Aorta (tissue), 5 donors: Measurements from ENCODE around the gene FGF3. TPM values are rescaled to one million over a fixed set of nuclear protein-coding genes. Genes with fewer than 3 reads are reported as not detected.

Experiments
- ATAC-seq: fragments of 200-7000 bp; cut with Tn5 transposase; one replicate; pipeline ENCODE4 v1.9.1; 2022; ENCODE audit warnings: moderate library complexity; ENCODE audit not compliant: low FRiP score
- DNase-seq, 2 donors: peaks; one replicate each; pipeline ENCODE4 v3.0.0-alpha.2; 2020
- H3K27ac ChIP-seq, 2 donors: one replicate each; pipeline ENCODE4 v1.5.1; 2013; ENCODE audit warnings: low read length in 2 of 2, mild to moderate bottlenecking in 2 of 2, moderate library complexity in 2 of 2, control low read depth in 1 of 2, inconsistent platforms in 1 of 2, low read depth in 1 of 2
- H3K27me3 ChIP-seq, 2 donors: one replicate each; pipeline ENCODE4 v1.6.1; 2013; ENCODE audit warnings: control low read depth in 1 of 2, low read length in 1 of 2, mild to moderate bottlenecking in 1 of 2, moderate library complexity in 1 of 2; ENCODE audit not compliant: insufficient read depth in 2 of 2, control insufficient read depth in 1 of 2
- H3K36me3 ChIP-seq, 2 donors: one replicate each; pipeline ENCODE4 v1.6.1; 2013; ENCODE audit warnings: control low read depth in 1 of 2, low read length in 1 of 2, mild to moderate bottlenecking in 1 of 2; ENCODE audit not compliant: insufficient read depth in 2 of 2, control insufficient read depth in 1 of 2
- H3K4me1 ChIP-seq, 2 donors: one replicate each; pipeline ENCODE4 v1.6.1; 2013; ENCODE audit warnings: low read length in 2 of 2, control low read depth in 1 of 2, mild to moderate bottlenecking in 1 of 2, moderate library complexity in 1 of 2; ENCODE audit not compliant: insufficient read depth in 2 of 2, control insufficient read depth in 1 of 2
- H3K4me3 ChIP-seq, 2 donors: one replicate each; pipeline ENCODE4 v1.5.1; 2013; ENCODE audit warnings: low read length in 2 of 2, control low read depth in 1 of 2, mild to moderate bottlenecking in 1 of 2
- H3K9me3 ChIP-seq: one replicate; pipeline ENCODE4 v1.6.1; 2013; ENCODE audit warnings: mild to moderate bottlenecking, low read length; ENCODE audit not compliant: control insufficient read depth
- WGBS, 2 donors: extraction: QIAGEN DNeasy Blood & Tissue Kit; methylation state at CpG; one replicate each; pipeline ENCODE4 v1.1.7; 2013; 5-methylcytosine and 5-hydroxymethylcytosine counted together
- intact Hi-C, 2 donors: fragments of 100-400 bp; cut with DNase I; formaldehyde crosslinking; loops; one replicate each; pipeline versions ENCODE4 v1.14.2 to v1.15.0; 2022
- polyA plus RNA-seq, 2 donors: library from polyadenylated mRNA; stranded (reverse); fragments of 200-250 nt; gene quantifications; one replicate each; pipeline ENCODE4 v1.2.3, GENCODE V29; 2013
- total RNA-seq, 2 donors: library from RNA; stranded (reverse); fragmentation: NEBNext Ultra II Directional; extraction: Animal tissue kit (Norgen Biotek cat#: 25700); gene quantifications; one replicate each; pipeline ENCODE4 v1.2.1, GENCODE V29; 2021
- donor health status: healthy with polysubstance abuse.
- donor health status: Bipolar disorder and iron deficiency.
- donor health status: DM: no; HTN: no; CAD: no.
- donor health status: DM: no; HTN: no; CAD: no.
- donor health status: DM: yes; HTN: yes; CAD: no.

The FGF3 gene
- total and polyA plus RNA-seq, 4 donors = not detected

DNA sequence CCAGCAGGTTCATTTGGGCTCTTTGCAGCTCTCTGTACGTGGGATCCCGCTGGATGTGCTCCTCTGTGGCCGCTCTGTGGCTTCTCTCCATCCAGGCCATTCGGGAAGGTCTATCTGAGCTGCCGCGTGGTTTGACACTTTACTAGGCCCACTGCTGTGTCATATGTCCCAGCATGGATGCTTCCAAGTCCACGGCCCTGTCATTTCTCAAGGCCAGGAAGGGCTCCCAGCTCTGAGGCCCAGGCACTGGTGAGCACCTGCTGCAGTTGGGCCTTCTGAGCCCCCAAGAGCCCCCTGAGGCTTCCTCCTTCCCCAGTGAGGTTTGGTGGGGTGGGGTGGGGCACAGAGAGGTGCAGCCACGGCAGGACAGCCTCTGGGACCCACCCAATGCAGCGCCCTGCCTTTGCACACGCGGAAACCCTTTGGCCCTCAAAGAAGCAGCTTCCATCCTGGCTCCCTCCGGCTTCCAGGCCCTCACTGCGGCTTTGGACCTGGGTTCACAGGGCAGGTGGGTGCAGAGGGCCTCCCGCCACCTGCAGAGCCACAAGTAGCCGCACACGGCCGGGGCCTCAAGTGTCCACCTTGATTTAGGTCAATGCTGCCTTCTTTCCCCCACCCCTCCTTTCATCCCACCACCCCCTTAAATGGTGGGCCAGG lies 44.5 kb upstream of the FGF3 start:
- DNase-seq = no peak
- H3K36me3 ChIP-seq = no peaks in the 10 kb centered on the region
- ATAC-seq = no peak
- WGBS, 2 donors = 91 to 96% methylated on average over 17 of the region's 17 CpGs
- no peaks in the 10 kb centered on the region for H3K4me1 ChIP-seq
- H3K27ac ChIP-seq = no peak overlapping the region
- intact Hi-C loops = no loop called here
- no peaks in the 10 kb centered on the region for H3K9me3 ChIP-seq
- H3K4me3 ChIP-seq = no peak overlapping the region
- H3K27me3 ChIP-seq = no peaks in the 10 kb centered on the region

DNA sequence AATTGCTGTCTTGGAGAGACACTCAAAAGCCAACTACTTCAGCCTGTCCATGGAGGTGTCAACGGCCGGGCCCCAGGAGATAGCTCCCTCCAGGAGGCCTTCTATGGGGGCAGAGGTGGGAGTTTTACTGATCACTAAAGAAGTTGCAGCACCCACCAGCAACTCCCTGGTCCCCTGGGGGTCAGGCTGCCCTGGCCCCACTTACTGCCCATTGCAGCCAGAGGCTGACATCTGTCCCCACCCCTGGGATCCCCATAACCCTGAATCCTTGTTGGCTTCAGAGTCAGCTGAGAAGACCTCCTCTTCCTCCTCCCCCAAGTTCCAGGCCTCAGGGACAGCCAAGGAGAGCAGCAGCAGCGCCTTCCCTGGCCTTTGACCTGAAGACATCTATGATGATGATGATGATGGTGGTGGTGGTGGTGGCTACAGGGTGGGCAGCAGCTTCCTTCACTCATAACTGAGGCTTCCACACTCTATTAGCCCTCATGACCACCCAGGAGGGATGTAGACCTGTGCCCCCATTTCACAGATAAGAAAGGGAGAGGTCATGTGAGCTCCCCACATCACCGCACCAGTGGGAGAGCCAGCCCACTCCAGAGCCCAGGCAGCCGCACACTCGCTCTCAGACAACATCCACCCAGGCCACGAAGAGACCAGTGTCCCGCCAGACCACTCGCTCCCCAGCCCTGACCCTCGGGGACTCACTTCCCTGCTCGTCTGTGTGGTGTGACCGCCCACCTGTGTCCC lies 43.8 kb upstream of the FGF3 start:
- DNase-seq = no peak
- Histone ChIP-seq H3K4me3 (no peak overlapping the region), H3K27me3 (no peaks in the 10 kb centered on the region), H3K27ac (no peak overlapping the region), H3K36me3 (no peaks in the 10 kb centered on the region), H3K4me1 (no peaks in the 10 kb centered on the region), H3K9me3 (no peaks in the 10 kb centered on the region)
- intact Hi-C loops = no loop called here
- 94% methylated on average over 12 of the region's 12 CpGs for WGBS, 2 donors
- ATAC-seq = no peak

DNA sequence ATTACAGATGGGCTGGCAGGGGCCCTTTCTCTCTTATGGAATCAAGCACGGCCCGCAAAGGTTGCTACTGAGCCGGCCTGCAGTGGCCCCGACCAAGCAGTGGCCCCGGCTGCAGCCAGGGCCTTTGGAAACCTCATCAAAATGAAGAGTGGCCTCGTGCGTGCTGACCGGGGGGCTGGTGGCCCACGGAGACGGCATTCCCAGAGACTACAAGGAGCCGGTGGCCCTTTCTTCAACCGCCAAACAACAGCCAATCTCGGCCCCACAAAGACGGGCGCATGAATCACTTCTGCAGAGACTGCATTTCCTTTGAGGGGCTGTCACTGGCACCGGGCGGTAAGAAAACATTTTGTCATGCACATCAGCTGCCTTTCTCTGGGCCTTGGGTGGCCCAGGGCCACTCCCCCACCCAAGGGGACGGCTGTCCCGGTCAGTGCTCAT lies 43.1 kb upstream of the FGF3 start:
- 73 to 74% methylated on average over 18 to 19 of the region's 19 CpGs for WGBS, 2 donors
- H3K27me3 ChIP-seq = no peaks in the 10 kb centered on the region
- intact Hi-C loops = no loop called here

DNA sequence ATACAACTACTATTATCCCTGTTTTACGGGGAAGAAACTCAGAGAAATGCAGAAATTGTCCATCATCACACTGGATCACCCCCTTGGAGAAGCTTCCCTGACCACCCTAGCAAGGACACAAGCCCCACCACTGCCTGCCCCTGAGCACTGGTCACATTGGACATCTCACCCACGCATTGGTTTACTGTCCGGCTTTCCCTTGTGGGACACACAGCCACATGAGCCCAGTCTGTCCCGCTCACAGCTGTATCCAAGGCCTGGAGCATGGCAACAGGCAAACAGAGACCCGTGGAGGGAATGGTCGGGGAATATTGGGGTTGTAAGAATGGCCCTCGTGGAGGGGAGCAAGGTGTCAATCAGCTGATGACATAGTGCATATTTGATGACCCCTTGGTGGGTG lies 42.7 kb upstream of the FGF3 start:
- Histone ChIP-seq H3K4me1 (no peaks in the 10 kb centered on the region), H3K4me3 (no peak overlapping the region), H3K27ac (no peak overlapping the region), H3K27me3 (no peaks in the 10 kb centered on the region), H3K9me3 (no peaks in the 10 kb centered on the region), H3K36me3 (no peaks in the 10 kb centered on the region)
- intact Hi-C loops = no loop called here
- no peak for DNase-seq
- WGBS, 2 donors = 82% methylated on average over 7 of the region's 7 CpGs
- ATAC-seq = no peak

More for the DNA sequence above, 43.1 kb upstream of the FGF3 start:
- ATAC-seq (no peak), DNase-seq (no peak)
- Histone ChIP-seq H3K27ac (no peak overlapping the region), H3K9me3 (no peaks in the 10 kb centered on the region), H3K4me3 (no peak overlapping the region), H3K36me3 (no peaks in the 10 kb centered on the region), H3K4me1 (no peaks in the 10 kb centered on the region)

DNA sequence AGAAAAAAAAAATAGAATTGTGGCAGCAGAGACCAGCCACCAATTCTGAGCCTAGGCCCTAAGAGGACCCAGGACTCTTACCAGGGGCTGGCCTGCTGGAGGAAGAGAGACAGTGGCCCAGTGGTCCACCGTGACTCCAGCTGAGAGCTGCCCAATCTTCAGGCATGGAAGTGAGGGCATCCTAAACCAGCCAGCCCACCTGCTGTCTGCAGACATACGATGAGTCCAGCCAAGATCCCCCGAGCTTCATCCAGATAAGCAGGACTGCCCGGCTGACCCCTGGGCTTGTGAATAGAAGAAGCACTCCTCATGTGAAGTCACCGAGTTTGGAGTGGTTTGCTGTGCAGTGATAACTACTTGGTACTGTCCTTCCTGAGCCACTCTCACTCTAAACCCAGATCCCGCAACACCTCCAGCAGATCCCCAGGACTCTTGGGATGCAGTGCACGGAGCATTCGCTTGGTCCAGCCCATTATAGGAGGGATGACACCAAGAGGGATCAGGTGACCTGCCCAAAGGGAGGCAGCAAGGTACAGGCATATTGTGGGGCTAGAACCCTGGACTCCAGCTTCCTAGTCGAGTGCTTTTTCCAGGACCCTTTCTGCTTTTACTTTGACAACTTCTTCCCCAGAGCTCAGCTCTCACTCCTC lies 41.7 kb upstream of the FGF3 start:
- ATAC-seq (no peak), DNase-seq (no peak)
- Histone ChIP-seq H3K9me3 (no peaks in the 10 kb centered on the region), H3K4me1 (no peaks in the 10 kb centered on the region), H3K36me3 (no peaks in the 10 kb centered on the region), H3K27ac (no peak overlapping the region), H3K27me3 (no peaks in the 10 kb centered on the region), H3K4me3 (no peak overlapping the region)
- WGBS, 2 donors = 77 to 78% methylated on average over 9 of the region's 9 CpGs
- intact Hi-C loops = no loop called here

DNA sequence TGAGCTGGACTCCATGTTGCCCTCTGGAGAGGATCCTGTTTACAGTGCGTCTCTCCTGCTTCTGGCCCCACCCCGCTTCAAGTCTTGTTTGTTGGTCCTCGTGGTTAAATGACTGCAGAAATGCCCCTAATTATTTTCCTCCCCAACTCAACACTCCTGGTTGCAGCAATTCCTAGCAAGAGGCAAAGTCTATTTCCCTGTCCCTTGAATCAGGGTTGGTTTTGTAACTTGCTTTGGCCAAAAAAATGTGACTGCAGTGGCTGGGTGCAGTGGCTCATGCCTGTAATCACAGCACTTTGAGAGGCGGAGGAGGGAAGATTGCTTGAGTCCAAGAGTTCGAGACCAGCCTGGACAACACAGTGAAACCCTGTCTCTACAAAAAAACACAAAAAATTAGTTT lies 41.0 kb upstream of the FGF3 start:
- 66 to 72% methylated on average over 5 of the region's 5 CpGs for WGBS, 2 donors
- intact Hi-C loops = no loop called here
- DNase-seq (no peak), ATAC-seq (no peak)
- H3K27ac ChIP-seq = no peak overlapping the region
- no peaks in the 10 kb centered on the region for H3K27me3 ChIP-seq
- no peaks in the 10 kb centered on the region for H3K4me1 ChIP-seq
- no peaks in the 10 kb centered on the region for H3K36me3 ChIP-seq
- H3K4me3 ChIP-seq = no peak overlapping the region
- no peaks in the 10 kb centered on the region for H3K9me3 ChIP-seq

DNA sequence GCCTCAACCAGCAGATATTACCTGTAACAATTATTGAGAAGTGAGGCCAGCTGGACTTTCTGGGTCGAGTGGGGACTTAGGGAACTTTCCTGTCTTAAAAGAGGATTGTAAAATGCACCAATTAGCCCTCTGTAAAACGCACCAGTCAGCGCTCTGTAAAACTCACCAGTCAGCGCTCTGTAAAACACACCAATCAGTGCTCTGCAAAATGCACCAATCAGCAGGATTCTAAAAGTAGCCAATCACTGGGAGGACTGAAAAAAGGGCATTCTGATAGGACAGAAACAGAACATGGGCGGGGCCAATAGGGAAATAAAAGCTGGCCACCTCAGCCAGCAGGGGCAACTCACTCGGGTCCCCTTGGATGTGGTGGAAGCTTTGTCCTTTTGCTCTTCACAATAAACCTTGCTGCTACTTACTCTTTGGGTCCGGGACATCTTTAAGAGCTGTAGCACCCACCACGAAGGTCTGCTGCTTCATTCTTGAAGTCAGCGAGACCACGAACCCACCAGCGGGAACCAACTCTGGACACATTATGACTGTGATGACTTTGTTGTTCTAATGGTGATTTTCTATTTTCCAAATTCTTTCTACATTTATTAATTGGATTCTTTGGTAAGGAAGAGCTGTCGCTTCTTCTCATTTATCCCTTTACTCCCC lies 40.2 kb upstream of the FGF3 start:
- no peak for ATAC-seq
- Histone ChIP-seq H3K36me3 (no peaks in the 10 kb centered on the region), H3K4me1 (no peaks in the 10 kb centered on the region), H3K4me3 (no peak overlapping the region), H3K27ac (no peak overlapping the region), H3K9me3 (no peaks in the 10 kb centered on the region), H3K27me3 (no peaks in the 10 kb centered on the region)
- DNase-seq = no peak
- WGBS, 2 donors = 86 to 88% methylated on average over 12 of the region's 12 CpGs
- intact Hi-C loops = no loop called here

DNA sequence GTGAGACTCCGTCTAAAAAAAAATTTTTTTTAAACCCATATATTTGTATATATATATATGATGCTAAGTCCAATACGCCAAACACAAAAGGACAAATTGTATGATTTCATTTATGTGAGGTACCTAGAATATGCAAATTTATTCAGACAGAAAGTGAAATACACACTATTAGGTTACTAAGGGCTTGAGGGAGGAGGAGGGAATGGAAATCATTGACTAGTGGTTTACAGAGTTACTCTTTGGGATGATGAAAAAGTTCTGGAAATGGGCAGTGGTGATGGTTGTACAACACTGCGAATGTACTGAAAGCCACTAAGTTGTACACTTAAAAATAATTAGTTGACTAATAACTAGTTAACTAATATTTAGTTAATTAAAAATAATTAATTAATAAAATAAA lies 36.2 kb upstream of the FGF3 start:
- no peak overlapping the region for H3K27ac ChIP-seq
- peaks cover 8% of the 10 kb centered on the region for H3K9me3 ChIP-seq
- intact Hi-C loops = no loop called here
- H3K36me3 ChIP-seq = no peaks in the 10 kb centered on the region
- peaks cover 0 to 4% of the 10 kb centered on the region in 2 donors for H3K27me3 ChIP-seq
- DNase-seq (no peak), ATAC-seq (no peak)
- H3K4me1 ChIP-seq = no peaks in the 10 kb centered on the region
- 85 to 88% methylated on average over 3 of the region's 3 CpGs for WGBS, 2 donors
- H3K4me3 ChIP-seq = no peak overlapping the region
